SK-N-SH treated with all-trans-retinoic acid at 6 μM for 48 hours (cell line): Measurements from ENCODE around the gene CBX7.

Source experiments
- ATAC-seq: fragments of 200-7000 bp; cut with Tn5 transposase; 3 replicates; pipeline ENCODE4 v1.9.1; 2020; ENCODE audit warnings: mild to moderate bottlenecking, moderate library complexity
- ARNTL ChIP-seq: fragments of 450-650 bp; formaldehyde crosslinking; IDR thresholded peaks from 2 replicates; pipeline ENCODE4 v1.5.0; 2020; ENCODE audit warnings: low read depth, mild to moderate bottlenecking, moderate library complexity, borderline replicate concordance
- BACH2 ChIP-seq: fragments of 250-450 bp; sonication (Bioruptor Pico); IDR thresholded peaks from 2 replicates; pipeline ENCODE4 v1.9.0; 2021; ENCODE audit warnings: mild to moderate bottlenecking, borderline replicate concordance
- CREB5 ChIP-seq: fragments of 250-450 bp; sonication (Bioruptor Pico); IDR thresholded peaks from 2 replicates; pipeline ENCODE4 v1.5.1; 2020; ENCODE audit warnings: low read depth, mild to moderate bottlenecking, moderate library complexity
- CSDC2 ChIP-seq: fragments of 250-450 bp; sonication (Bioruptor Pico); IDR thresholded peaks from 2 replicates; pipeline ENCODE4 v1.5.0; 2020; ENCODE audit warnings: mild to moderate bottlenecking, moderate library complexity
- CSRNP3 ChIP-seq: fragments of 250-450 bp; sonication (Bioruptor Pico); IDR thresholded peaks from 2 replicates; pipeline ENCODE4 v1.5.1; 2021; ENCODE audit warnings: mild to moderate bottlenecking, moderate library complexity
- GLIS3 ChIP-seq: fragments of 250-450 bp; sonication (Bioruptor Pico); IDR thresholded peaks from 2 replicates; pipeline ENCODE4 v1.5.0; 2020; ENCODE audit warnings: mild to moderate bottlenecking, moderate library complexity
- OSR1 ChIP-seq: fragments of 250-450 bp; sonication (Bioruptor Pico); IDR thresholded peaks from 2 replicates; pipeline ENCODE4 v1.8.0; 2022; ENCODE audit warnings: moderate library complexity, mild to moderate bottlenecking, inconsistent platforms
- PATZ1 ChIP-seq: fragments of 250-450 bp; sonication (Bioruptor Pico); IDR thresholded peaks from 2 replicates; pipeline ENCODE4 v1.8.0; 2020; ENCODE audit warnings: mild to moderate bottlenecking, moderate library complexity, borderline replicate concordance
- POU6F1 ChIP-seq: fragments of 250-450 bp; sonication (Bioruptor Pico); IDR thresholded peaks from 2 replicates; pipeline ENCODE4 v1.8.0; 2021; ENCODE audit warnings: low read depth, mild to moderate bottlenecking, moderate library complexity, borderline replicate concordance
- PPARA ChIP-seq: fragments of 250-450 bp; sonication (Bioruptor Pico); IDR thresholded peaks from 2 replicates; pipeline ENCODE4 v1.5.0; 2020; ENCODE audit warnings: mild to moderate bottlenecking, borderline replicate concordance
- RARB ChIP-seq: fragments of 250-450 bp; sonication (Bioruptor Pico); IDR thresholded peaks from 2 replicates; pipeline ENCODE4 v1.8.0; 2021; ENCODE audit warnings: mild to moderate bottlenecking, moderate library complexity
- SNAI2 ChIP-seq: fragments of 250-450 bp; sonication (Bioruptor Pico); IDR thresholded peaks from 2 replicates; pipeline ENCODE4 v1.5.0; 2020; ENCODE audit warnings: mild to moderate bottlenecking, moderate library complexity
- TCF4 ChIP-seq: fragments of 250-450 bp; sonication (Bioruptor Pico); IDR thresholded peaks from 2 replicates; pipeline ENCODE4 v1.8.0; 2021; ENCODE audit warnings: mild to moderate bottlenecking, moderate library complexity, borderline replicate concordance
- TOX ChIP-seq: fragments of 250-450 bp; sonication (Bioruptor Pico); IDR thresholded peaks from 2 replicates; pipeline ENCODE4 v1.8.0; 2021; ENCODE audit warnings: mild to moderate bottlenecking, moderate library complexity, borderline replicate concordance
- TSHZ2 ChIP-seq: fragments of 250-450 bp; sonication (Bioruptor Pico); IDR thresholded peaks from 2 replicates; pipeline ENCODE4 v1.5.0; 2020; ENCODE audit warnings: mild to moderate bottlenecking, moderate library complexity
- ZC3H10 ChIP-seq: fragments of 250-450 bp; sonication (Bioruptor Pico); IDR thresholded peaks from 2 replicates; pipeline ENCODE4 v1.5.1; 2021; ENCODE audit warnings: mild to moderate bottlenecking, moderate library complexity
- ZFP3 ChIP-seq: fragments of 250-450 bp; sonication (Bioruptor Pico); IDR thresholded peaks from 2 replicates; pipeline ENCODE4 v1.5.0; 2020; ENCODE audit warnings: mild to moderate bottlenecking, moderate library complexity
- ZFP30 ChIP-seq: fragments of 450-650 bp; formaldehyde crosslinking; IDR thresholded peaks from 2 replicates; pipeline ENCODE4 v1.5.0; 2022; ENCODE audit warnings: mild to moderate bottlenecking, moderate library complexity
- ZNF70 ChIP-seq: fragments of 450-650 bp; formaldehyde crosslinking; IDR thresholded peaks from 2 replicates; pipeline ENCODE4 v1.5.0; 2020; ENCODE audit warnings: mild to moderate bottlenecking, moderate library complexity
- ZNF8 ChIP-seq: fragments of 450-650 bp; formaldehyde crosslinking; IDR thresholded peaks from 2 replicates; pipeline ENCODE4 v1.5.0; 2020; ENCODE audit warnings: mild to moderate bottlenecking, moderate library complexity

The CBX7 gene

GRCh38 chr22:39090426-39091064, 61.9 kb downstream of the CBX7 start:
- ATAC-seq: no peak
- TF ChIP-seq ARNTL (no peak), BACH2 (no peak), POU6F1 (CRISPR knock-in tag) (no peak), TOX (no peak), GLIS3 (CRISPR knock-in tag) (no peak), ZFP30 (CRISPR knock-in tag) (no peak), SNAI2 (CRISPR knock-in tag) (no peak), RARB (no peak), ZC3H10 (CRISPR knock-in tag) (no peak), TSHZ2 (CRISPR knock-in tag) (no peak), PATZ1 (CRISPR knock-in tag) (no peak), ZNF70 (CRISPR knock-in tag) (no peak)

GRCh38 chr22:39089928-39090327, 62.6 kb downstream of the CBX7 start:
- TF ChIP-seq CSRNP3: no peak
- TF ChIP-seq BACH2: no peak
- no peak for TF ChIP-seq TOX
- TF ChIP-seq RARB: no peak
- TF ChIP-seq PPARA (CRISPR knock-in tag): no peak
- no peak for TF ChIP-seq ZFP3
- TF ChIP-seq CSDC2: no peak
- no peak for TF ChIP-seq ZNF8 (CRISPR knock-in tag)
- no peak for TF ChIP-seq CREB5 (CRISPR knock-in tag)
- TF ChIP-seq SNAI2 (CRISPR knock-in tag): no peak
- no peak for TF ChIP-seq TSHZ2 (CRISPR knock-in tag)
- TF ChIP-seq ARNTL: no peak
- no peak for TF ChIP-seq TCF4 (CRISPR knock-in tag)
- TF ChIP-seq OSR1 (CRISPR knock-in tag): no peak
- TF ChIP-seq GLIS3 (CRISPR knock-in tag): no peak
- TF ChIP-seq POU6F1 (CRISPR knock-in tag): no peak
- no peak for TF ChIP-seq ZC3H10 (CRISPR knock-in tag)
- no peak for ATAC-seq
